OCI-M2 (cell line): Measurements from ENCODE around the gene ISCU.

Experiments
- DNase-seq: peaks from one replicate; lab custom pipeline; 2025; ENCODE audit not compliant: unreplicated experiment; lab: John Stamatoyannopoulos, UW

ISCU gene

DNA sequence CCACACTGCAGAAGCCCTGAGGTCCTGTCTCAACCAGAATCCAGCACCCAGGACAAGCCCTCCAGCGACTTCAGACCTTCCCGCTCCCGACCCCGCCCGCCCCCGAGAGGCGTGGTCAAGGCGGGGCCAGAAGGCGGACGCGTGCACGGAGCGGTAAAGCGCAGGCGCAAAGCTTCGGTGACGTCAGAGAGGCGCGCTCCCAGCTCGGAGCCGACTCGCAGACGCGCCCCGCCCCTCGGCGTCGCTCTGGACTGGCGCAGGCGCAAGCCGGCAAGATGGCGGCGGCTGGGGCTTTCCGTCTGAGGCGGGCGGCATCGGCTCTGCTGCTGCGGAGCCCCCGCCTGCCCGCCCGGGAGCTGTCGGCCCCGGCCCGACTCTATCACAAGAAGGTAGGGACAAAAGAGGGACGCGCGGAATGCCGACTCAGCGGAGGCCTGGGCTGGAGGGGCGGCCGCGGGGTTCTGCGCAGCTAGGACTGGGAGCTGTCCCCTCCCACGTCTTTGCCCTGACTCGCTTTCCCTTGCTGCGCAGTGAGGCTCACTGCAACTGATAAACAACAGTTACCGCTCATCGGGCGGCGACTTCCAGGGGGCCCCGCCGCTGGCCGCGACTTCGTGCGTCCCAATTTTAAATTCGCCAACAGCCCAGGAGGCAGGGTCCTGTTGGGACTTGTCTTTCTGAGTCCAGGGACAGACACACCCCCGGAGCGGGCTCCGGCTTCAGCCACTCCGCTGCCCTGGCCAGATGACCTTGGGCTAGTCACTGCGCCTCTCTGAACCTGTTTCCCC is at the start of gene ISCU:
ISCU (plus strand) TSS at position 249 of the 788 bp plus-strand sequence; CDS start at position 276, 27 bp downstream.
- DNase-seq = peak; percentile 44

DNA sequence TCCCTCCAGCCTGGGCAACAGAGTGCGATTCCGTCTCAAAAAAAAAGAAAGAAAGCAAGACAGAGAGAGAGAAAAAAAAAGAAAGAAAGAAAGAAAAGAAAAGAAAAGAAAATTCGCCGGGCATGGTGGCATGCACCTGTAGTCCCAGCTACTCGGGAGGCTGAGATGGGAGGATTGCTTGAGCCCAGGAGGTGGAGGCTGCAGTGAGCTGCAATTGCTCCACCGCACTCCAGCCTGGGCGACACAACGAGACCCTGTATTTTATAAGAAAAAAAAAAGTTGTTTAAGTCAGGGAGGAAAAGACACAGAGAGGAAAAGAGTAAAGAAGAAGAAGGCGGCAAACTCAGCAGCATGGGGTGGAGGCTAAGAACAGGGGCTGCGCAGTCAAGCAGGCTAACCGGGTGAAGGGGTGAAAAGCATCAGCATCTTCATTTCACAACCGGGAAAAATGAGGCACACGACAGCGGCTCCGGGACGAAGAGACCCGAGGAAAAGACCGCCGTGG is 47.9 kb upstream of the ISCU start:
- DNase-seq = no peak

DNA sequence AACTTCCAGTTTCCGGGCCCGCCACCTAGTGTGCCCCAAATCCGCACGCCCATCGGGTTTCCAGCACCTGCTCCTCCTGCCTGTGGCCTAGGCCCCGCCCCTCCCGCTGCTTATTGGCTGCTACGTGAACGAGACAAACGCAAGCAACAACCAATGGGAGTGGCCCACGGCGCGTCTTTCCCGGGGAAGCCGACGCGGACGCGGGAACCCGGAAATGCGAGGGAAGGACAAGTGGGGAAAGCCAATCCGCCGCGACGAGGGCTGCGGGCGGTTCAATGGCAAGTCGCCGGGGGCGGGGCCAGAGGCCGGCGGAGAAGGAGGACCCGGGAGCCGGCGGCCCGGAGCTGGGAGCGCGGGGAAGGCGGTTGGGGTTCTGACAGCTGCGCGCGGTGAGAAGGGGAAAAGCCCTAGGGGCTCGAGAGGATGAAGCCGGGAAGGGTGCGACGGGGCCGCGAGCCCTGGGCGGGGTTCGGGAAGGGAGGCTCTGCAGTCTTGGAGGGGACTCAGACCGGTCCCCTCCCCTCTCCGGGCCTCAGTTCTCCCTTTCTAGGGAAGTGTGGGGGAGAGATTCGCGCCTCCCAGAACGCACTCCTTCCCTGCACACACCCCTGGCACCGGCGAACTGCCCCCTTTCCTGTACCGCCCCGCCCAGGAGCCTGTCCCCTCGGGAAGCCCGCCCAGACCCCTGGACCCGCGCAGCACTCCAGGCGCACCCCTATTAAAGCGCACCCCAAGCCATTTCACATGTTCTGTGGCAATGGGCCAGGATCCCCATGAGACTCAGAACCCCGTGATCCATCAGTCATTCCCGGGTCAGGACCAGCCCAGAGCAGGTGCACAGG is 47.2 kb upstream of the ISCU start, which contains the start of gene FICD:
FICD (plus strand) TSS at position 305 of the 842 bp plus-strand sequence. CDS start 1,696 bp downstream, outside the sequence.
- peak; percentile 68 for DNase-seq

DNA sequence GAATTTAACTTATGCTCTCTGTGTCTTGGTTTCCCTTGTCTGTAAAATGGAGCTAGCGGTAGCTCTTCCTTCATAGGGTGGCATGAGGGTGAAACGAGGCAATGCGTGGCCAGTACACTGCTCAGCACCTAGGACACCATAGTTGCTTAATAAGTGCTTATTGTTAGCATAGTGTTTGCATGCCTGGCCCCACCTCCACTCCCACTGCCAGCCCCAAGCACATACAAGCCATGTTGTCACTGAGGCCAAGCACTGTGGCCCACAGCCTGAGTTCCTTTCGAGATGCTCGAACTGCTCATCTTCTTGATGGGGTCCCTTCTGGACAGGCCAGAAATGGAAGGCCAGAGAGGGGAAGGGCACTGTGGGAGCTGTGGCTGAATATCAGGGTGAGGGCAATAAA is 46.5 kb upstream of the ISCU start:
- no peak for DNase-seq

DNA sequence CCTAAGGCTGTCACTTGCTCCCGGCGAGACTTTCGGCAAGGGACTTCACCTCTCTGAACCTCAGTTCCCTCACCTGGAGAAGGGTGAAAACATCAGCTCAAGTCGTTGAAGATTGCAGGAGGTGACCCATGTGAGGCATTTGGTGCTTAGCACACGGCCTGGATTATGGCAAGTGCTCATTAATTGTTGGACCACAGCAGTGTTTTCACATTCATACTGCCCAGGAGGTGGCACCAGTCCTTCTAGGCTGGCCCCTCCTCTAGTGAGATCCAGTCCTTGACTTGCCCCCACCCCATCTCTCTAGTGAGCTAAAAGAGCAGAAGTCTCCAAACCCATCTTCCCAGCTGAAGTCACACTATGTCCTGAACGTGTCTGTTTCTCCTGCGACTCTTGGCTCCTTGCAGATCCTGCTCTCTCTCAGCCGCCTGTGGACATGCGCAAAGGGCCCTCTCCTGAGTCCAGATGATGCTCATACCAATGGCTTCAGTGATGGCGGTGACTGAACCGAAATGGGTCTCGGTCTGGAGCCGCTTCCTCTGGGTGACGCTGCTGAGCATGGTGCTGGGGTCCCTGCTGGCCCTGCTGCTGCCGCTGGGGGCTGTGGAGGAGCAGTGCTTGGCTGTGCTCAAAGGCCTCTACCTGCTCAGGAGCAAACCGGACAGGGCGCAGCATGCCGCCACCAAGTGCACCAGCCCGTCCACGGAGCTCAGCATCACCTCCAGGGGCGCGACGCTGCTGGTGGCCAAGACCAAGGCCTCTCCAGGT is 45.7 kb upstream of the ISCU start:
- DNase-seq = no peak

DNA sequence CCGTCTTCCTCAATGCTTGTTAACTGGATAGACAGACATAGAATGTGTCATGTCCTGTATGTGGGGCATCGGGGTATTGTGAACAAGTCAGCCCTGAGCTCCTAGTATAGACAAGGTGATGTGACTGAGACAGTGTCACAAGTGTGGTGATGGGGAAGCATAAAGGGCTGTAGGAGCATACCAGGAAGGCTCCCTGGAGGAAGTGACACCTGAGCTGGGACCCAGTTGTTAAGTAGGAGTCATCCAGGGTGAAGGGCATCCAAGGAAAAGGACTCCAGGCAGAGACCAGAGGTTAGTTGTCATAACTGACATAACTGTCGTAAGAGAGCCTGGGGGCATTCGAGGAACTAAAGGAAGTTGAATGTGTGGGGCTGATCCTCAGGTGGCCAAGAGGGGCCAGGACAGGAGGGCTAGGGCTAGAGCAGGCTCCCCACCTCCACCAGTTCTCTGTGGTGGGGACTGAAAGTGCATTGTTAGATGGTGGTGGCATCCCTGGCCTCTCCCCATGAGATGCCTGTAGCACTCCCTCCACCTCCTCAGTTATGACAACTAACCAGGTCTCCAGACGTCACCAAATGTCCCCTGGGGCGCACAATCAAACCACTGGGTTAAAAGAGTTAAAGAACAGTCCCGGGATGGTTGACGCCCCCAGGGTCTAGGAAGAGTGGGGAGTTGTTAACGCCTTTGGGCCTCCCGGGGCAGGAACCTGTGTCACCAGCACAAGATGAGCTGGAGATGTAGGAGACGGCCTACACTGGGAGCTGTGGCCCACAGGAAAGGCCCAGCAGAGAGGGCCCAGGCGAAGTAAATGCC is 44.9 kb upstream of the ISCU start:
- no peak for DNase-seq

DNA sequence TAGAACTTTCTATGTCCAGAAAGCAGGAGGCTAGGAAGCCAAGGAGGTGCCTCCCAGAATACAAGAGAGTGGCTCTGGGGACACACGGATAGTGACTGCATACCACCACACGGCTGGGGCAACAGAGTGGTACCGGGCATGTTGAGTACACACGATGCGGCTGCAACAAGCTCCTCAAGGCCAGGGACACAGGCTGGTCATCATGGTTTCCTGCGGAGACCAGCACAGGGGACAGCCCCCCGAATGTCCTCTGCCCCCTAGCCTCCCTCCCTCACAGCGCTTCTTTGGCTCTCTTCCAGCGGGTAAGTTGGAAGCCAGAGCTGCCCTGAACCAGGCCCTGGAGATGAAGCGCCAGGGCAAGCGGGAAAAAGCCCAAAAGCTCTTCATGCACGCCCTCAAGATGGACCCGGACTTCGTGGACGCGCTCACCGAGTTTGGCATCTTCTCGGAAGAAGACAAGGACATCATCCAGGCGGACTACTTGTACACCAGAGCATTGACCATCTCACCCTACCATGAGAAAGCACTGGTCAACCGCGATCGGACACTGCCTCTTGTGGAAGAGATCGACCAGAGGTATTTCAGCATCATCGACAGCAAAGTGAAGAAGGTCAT is 44.2 kb upstream of the ISCU start:
- no peak for DNase-seq

DNA sequence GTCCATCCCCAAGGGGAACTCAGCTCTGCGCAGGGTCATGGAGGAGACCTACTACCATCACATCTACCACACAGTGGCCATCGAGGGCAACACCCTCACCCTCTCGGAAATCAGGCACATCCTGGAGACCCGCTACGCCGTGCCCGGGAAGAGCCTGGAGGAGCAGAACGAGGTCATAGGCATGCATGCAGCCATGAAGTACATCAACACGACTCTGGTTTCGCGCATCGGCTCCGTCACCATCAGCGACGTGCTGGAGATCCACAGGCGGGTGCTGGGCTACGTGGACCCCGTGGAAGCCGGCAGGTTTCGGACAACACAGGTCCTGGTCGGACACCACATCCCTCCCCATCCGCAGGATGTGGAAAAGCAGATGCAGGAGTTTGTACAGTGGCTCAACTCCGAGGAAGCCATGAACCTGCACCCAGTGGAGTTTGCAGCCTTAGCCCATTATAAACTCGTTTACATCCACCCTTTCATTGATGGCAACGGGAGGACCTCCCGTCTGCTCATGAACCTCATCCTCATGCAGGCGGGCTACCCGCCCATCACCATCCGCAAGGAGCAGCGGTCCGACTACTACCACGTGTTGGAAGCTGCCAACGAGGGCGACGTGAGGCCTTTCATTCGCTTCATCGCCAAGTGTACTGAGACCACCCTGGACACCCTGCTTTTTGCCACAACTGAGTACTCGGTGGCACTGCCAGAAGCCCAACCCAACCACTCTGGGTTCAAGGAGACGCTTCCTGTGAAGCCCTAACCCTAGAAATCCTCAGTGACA is 43.5 kb upstream of the ISCU start:
- no peak for DNase-seq

DNA sequence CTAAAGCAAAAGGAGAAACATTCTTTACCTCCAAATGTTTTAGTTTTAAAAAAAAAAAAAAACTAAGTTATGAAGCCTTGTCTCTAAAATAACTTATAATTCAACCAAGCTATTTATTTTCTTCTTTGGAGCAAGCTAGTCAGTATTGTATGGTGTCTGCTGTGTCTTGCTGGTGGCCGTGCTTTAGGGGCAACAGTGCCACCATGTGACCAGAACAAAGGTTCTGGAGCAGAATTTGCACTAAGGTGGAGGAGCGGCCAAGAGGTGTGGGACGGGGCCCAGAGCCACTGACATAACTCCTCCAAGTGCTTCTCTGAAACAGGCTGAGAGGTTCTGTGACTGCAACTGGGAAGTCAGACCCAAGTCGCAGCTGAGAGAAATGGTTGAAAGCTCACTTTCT is 42.8 kb upstream of the ISCU start:
- DNase-seq = no peak

DNA sequence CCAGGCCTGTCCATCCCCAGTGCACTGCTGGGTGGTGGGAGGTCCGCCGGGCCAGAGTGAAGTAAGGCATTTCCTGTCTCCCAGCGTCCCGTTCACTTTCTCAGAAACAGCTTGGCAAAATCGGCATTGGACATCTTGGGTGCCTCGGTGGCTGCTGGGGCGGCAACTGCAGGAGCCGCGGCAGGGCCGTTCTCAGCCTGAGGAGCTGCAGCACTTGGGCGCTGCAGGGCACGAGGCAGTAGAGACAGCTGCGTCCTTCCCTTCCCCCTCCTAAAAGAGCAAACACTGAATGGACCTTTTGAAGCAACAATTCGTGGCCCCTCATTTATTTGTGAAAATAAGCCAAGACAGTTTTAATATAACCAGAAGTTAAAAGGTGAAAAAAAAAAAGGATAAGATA is 39.0 kb upstream of the ISCU start:
- no peak for DNase-seq

DNA sequence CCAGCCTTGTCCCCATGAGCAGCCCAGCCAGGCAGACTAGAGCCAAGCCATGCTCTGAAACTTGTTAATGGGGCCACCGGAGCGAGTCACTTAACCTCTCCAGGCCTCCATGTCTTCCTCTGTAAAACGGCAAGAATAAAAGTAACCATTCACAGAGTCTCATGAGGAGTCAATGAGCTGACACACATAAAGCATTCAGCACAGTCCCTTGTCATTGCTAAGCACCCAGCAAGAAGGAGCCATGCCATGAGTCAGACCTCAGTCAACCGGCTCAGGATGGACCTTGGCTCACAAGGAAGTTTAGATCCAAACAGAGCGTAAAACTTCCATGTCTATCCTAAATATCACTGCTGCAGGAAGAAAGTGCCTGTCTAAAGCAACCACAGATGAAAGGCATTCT is 36.7 kb upstream of the ISCU start:
- no peak for DNase-seq

DNA sequence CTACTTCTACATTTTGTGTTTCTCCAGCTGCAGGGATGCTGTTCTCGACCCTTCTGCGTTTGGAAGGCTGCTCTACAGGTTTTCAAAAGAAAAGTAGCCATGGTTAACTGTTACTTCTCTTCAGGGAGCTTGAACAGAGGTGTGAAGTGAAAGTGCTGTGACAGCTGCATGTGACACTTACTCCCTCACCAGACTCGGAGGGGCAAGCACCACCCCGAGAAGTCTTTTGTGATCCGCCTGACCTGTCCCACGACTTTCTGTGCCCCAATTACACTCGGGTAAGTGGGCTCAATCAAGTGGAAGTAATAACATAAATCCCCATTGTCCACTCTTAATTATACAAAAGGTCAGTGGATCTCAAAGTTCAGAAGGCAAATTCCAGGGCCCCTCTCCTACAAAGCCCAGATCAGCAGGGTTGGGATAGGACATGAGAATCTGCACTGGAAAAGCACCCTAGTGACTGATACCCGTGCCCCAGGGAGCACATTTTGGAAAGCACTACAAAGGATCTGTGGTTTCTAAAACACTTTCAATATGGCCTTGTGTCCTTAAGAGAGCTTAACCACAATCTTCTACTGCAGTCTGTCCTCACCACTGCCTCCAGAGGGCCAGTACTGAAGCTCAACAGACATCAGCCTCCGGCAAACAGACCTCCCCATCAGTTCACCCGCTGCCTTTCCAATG is 35.8 kb upstream of the ISCU start:
- DNase-seq = no peak

DNA sequence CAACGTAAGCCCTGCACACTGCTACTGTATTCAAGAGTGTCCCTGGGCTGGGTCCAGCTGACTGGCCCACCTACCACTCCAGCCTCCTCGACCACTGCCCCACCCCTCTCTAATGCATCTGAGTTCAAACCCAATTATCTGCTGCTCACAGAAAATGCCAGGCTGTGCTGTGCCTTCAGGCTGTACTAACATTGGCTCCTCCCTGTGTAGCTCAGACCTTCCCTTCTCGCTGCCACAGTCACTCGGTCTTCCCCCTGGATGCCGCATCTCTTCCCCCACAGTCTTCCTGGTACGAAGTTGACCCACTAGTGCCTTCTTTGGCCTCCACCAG is 35.3 kb upstream of the ISCU start:
- DNase-seq = no peak

DNA sequence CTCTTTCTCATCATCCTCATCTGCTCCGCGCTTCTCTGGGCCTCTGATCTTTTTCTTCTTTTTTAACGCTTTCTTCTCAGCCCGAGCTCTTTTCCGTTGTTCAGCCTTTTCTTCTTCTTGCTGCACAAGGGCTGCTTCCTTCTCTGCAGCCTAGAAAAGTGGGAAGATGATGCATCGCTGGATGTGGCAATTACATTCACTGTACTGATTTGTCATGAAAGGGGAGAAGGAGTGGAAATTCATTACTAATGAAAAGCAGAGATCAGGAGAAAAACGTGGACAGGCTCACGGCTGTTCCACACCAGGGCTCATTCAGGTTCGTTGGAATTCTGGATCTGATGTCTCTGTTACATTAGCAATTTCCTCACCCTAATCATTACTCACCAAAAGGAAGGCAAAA is 32.2 kb upstream of the ISCU start:
- no peak for DNase-seq

DNA sequence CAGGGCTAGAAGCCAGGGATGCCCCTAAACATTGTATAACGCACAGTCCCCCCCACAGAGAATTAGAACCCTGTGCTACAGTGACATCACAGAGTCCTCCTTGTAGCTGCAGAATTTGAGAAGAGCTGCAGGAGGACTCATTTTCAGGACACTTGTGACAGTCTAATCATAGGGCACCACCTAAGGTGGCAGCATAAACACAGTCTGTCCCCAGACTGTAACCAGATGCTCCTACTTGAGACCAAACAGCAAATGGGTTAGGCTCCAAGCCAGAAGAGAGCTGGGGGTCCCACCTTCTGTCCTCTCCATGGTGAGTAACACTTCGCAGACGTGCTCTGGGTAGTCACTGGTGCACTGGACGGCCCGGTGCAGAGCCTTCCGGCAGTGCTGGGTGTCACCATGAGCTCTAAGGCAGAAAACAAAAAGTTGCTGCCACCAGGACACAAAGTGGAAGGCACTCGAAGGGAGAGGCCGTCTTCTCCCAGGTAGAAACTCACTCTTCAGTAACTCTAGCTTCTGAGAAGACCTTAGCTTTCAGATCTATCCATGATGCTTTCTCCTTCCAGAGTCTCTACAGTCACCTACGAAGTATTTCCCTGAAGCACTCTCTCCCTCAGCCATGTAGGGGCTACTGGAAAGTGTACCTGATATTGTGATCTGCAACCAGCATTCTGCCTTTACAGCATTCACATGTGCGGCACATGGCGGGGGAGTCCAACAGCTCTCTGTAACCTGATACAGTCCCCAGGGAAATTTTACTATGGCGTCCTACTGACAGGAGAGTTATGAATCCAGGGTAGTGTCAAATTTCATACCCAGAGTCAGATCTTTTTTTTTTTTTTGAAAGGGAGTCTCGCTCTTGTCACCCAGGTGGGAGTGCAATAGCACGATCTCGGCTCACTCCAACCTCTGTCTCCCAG is 30.2 kb upstream of the ISCU start:
- DNase-seq = no peak

DNA sequence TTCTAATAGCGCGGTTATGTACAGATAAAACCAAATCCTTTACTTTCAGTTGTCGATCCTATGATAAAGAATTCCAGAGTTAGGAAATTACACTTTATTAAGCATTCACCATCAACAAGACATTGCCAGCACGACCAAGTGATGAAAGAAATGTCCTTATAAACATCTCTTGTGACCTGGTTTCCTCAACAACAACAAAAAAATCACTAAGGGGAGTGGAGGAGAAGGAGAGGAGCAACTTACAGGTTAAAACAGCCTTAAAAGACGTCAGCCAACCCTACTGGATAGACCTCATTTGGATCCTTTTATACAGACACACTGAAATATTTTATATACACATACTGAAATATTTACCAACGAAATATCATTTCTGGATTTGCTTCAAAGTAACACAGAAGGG is 24.2 kb upstream of the ISCU start:
- DNase-seq = no peak

DNA sequence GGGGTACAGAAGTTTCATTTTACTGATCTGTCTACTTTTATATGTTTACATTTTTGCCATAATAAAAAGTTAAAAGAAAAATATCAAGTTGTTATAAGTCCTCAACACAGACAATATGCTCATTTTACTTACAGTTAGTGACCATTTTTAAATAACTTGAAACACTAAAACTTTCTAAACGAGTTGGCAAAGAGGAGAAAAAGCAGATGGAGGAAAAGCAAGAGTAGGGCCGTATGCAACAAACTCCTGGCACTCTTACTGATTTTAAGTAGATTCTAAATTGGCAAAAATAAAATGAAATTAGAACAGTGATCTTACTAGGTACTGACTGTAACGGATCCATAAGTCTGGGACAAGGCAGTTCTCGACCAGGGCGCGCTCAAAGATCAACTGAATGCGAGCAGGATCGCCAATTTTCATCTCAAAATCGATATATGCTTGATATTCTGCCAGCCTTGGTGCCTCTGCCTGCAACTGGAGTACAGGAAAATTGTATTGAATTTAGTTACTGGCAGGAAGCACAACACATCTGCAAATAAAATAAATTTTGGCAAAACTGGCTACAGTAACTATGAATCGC is 23.7 kb upstream of the ISCU start:
- DNase-seq = no peak
